Esophagus squamous epithelium (tissue), 4 donors: ENCODE results near the gene SMU1.

Experiments used
- POLR2A ChIP-seq, 4 donors: fragments of 450-650 bp; IDR thresholded peaks; one replicate each; pipeline ENCODE4 v1.6.1; 2017; ENCODE audit warnings: antibody characterized with exemption in 4 of 4, mild to moderate bottlenecking in 4 of 4, moderate library complexity in 3 of 4
- TF ChIP-seq, protein P1 (sequence below), 6 experiments: fragments of 450-650 bp in 4 of 6; fragments of 200-600 bp in 2 of 6; sonication (generic) in 2 of 6; IDR thresholded peaks; one replicate each; pipeline ENCODE4 v1.5.1; 2016 to 2019; ENCODE audit warnings: antibody characterized with exemption in 6 of 6, mild to moderate bottlenecking in 4 of 6, moderate library complexity in 4 of 6

DNA sequence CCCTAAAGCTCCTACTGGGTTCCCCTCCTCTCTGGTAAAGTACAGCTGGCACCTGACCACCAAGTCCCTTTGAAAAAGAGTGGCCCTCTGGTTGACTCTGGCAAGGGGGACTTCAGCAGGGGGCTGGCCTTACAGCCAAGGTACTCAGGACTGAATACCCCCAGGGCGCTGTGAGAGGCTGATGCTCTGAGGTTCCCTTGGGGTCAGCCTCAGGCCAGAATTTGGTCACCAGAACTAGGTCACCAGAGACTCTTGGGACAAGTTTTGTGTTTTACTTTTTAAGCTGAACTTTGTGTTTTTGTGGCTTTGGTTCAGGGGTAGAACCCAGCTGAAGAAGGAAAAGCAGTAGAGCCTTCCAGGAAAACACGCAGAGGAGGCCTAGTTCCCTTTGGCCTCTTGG lies 23.3 kb upstream of the SMU1 start:
- TF ChIP-seq POLR2A (IDR thresholded peaks at IDR 0.05) = no peak
- TF ChIP-seq, protein P1, sequence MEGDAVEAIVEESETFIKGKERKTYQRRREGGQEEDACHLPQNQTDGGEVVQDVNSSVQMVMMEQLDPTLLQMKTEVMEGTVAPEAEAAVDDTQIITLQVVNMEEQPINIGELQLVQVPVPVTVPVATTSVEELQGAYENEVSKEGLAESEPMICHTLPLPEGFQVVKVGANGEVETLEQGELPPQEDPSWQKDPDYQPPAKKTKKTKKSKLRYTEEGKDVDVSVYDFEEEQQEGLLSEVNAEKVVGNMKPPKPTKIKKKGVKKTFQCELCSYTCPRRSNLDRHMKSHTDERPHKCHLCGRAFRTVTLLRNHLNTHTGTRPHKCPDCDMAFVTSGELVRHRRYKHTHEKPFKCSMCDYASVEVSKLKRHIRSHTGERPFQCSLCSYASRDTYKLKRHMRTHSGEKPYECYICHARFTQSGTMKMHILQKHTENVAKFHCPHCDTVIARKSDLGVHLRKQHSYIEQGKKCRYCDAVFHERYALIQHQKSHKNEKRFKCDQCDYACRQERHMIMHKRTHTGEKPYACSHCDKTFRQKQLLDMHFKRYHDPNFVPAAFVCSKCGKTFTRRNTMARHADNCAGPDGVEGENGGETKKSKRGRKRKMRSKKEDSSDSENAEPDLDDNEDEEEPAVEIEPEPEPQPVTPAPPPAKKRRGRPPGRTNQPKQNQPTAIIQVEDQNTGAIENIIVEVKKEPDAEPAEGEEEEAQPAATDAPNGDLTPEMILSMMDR (IDR thresholded peaks at IDR 0.05) = no peak
